Neural cell (in vitro differentiated cells): ENCODE results near the gene SIT1. TPM values are rescaled to one million over a fixed set of nuclear protein-coding genes. Genes with fewer than 3 reads are reported as not detected.

Experiments
- H2AFZ ChIP-seq: fragments of 200-600, 300-800 bp; sonication (generic), shearing (Covaris generic); 2 replicates; pipeline ENCODE4 v1.6.0; 2014; ENCODE audit warnings: low read depth, mild to moderate bottlenecking, antibody characterized with exemption, low read length, moderate library complexity
- H3F3A ChIP-seq: fragments of 200-600 bp; shearing (Covaris generic); 2 replicates; pipeline ENCODE4 v1.6.1; 2016; ENCODE audit warnings: mild to moderate bottlenecking, moderate library complexity, mixed read lengths, antibody characterized with exemption, low read length; ENCODE audit not compliant: insufficient read depth, poor library complexity, severe bottlenecking
- H3K27ac ChIP-seq: fragments of 200-600, 300-800 bp; sonication (generic), shearing (Covaris generic); 2 replicates; pipeline ENCODE4 v1.5.1; 2014; ENCODE audit warnings: mild to moderate bottlenecking, low read length, moderate library complexity
- H3K27me3 ChIP-seq: fragments of 300-800, 200-600 bp; sonication (generic), shearing (Covaris generic); 2 replicates; pipeline ENCODE4 v1.6.0; 2014; ENCODE audit warnings: mild to moderate bottlenecking, low read depth, low read length, moderate library complexity; ENCODE audit not compliant: insufficient read depth
- H3K36me3 ChIP-seq: fragments of 300-800, 200-600 bp; sonication (generic), shearing (Covaris generic); 2 replicates; pipeline ENCODE4 v1.5.1; 2014; ENCODE audit warnings: mild to moderate bottlenecking, antibody characterized with exemption, low read length, moderate library complexity; ENCODE audit not compliant: insufficient read depth
- H3K4me2 ChIP-seq: fragments of 300-800, 200-600 bp; sonication (generic), shearing (Covaris generic); 2 replicates; pipeline ENCODE4 v1.6.0; 2014; ENCODE audit warnings: mild to moderate bottlenecking, low read length
- H3K4me3 ChIP-seq: fragments of 300-800, 200-600 bp; sonication (generic), shearing (Covaris generic); 2 replicates; pipeline ENCODE4 v1.5.1; 2014; ENCODE audit warnings: mild to moderate bottlenecking, low read length, moderate library complexity
- H3K79me2 ChIP-seq: fragments of 200-600 bp; shearing (Covaris generic); replicated peaks from 2 replicates; pipeline ENCODE4 v1.6.0; 2014; ENCODE audit warnings: mild to moderate bottlenecking, low read length, moderate library complexity; ENCODE audit not compliant: insufficient read depth
- H3K9ac ChIP-seq: fragments of 300-800, 200-600 bp; sonication (generic), shearing (Covaris generic); 2 replicates; pipeline ENCODE4 v1.6.1; 2016; ENCODE audit warnings: mild to moderate bottlenecking, low read length, mixed read lengths
- H3K9me2 ChIP-seq: fragments of 200-600 bp; shearing (Covaris generic); 2 replicates; pipeline ENCODE4 v1.6.1; 2016; ENCODE audit warnings: mild to moderate bottlenecking, low read length, mixed read lengths; ENCODE audit not compliant: insufficient read depth
- H3K9me3 ChIP-seq: fragments of 200-600, 300-800 bp; sonication (generic), shearing (Covaris generic); 2 replicates; pipeline ENCODE4 v1.6.1; 2016; ENCODE audit warnings: mild to moderate bottlenecking, mixed run types, low read length, moderate library complexity, mixed read lengths
- H4K20me1 ChIP-seq: fragments of 200-600 bp; shearing (Covaris generic); 2 replicates; pipeline ENCODE4 v1.6.1; 2016; ENCODE audit warnings: mild to moderate bottlenecking, mixed run types; ENCODE audit not compliant: insufficient read depth
- CTCF ChIP-seq: fragments of 450-650 bp; IDR thresholded peaks from 2 replicates; pipeline ENCODE4 v1.5.1; 2014; ENCODE audit warnings: antibody characterized with exemption, mild to moderate bottlenecking, moderate library complexity; ENCODE audit not compliant: poor library complexity, severe bottlenecking
- EP300 ChIP-seq: fragments of 450-650 bp; conservative IDR thresholded peaks from 2 replicates; pipeline ENCODE4 v1.6.1; 2014; ENCODE audit warnings: antibody characterized with exemption, mild to moderate bottlenecking, moderate library complexity; ENCODE audit not compliant: poor library complexity, severe bottlenecking
- EZH2 ChIP-seq: fragments of 200-600, 300-800 bp; shearing (Covaris generic), sonication (generic); IDR thresholded peaks from 2 replicates; pipeline ENCODE4 v1.6.1; 2014; ENCODE audit warnings: antibody characterized with exemption, low read length, borderline replicate concordance, mild to moderate bottlenecking; ENCODE audit not compliant: insufficient read depth, poor library complexity, severe bottlenecking
- MXI1 ChIP-seq: fragments of 450-650 bp; conservative IDR thresholded peaks from 2 replicates; pipeline ENCODE4 v1.6.1; 2014; ENCODE audit warnings: antibody characterized with exemption, mild to moderate bottlenecking; ENCODE audit not compliant: poor library complexity, severe bottlenecking
- POLR2AphosphoS5 ChIP-seq: IDR thresholded peaks from 2 replicates; pipeline ENCODE4 v1.6.1; 2012
- RAD21 ChIP-seq: fragments of 450-650 bp; conservative IDR thresholded peaks from 2 replicates; pipeline ENCODE4 v1.6.1; 2014; ENCODE audit warnings: antibody characterized with exemption, mild to moderate bottlenecking, moderate library complexity
- SMC3 ChIP-seq: fragments of 450-650 bp; conservative IDR thresholded peaks from 2 replicates; pipeline ENCODE4 v1.6.1; 2014; ENCODE audit warnings: antibody characterized with exemption, mild to moderate bottlenecking, moderate library complexity; ENCODE audit not compliant: poor library complexity
- TAF1 ChIP-seq: IDR thresholded peaks from 2 replicates; pipeline ENCODE4 v1.6.1; 2012; ENCODE audit warnings: low read depth
- polyA plus RNA-seq: library from polyadenylated mRNA; depleted of rRNA; stranded (reverse); fragments of >200 nt; gene quantifications from 2 replicates; pipeline ENCODE4 v1.2.3, GENCODE V29; 2014
- TF ChIP-seq, protein P1 (sequence below): IDR thresholded peaks from 2 replicates; pipeline ENCODE4 v1.6.1; 2012; ENCODE audit warnings: borderline replicate concordance

The SIT1 gene
- polyA plus RNA-seq, 1 donor from 2014 or later: not detected

DNA sequence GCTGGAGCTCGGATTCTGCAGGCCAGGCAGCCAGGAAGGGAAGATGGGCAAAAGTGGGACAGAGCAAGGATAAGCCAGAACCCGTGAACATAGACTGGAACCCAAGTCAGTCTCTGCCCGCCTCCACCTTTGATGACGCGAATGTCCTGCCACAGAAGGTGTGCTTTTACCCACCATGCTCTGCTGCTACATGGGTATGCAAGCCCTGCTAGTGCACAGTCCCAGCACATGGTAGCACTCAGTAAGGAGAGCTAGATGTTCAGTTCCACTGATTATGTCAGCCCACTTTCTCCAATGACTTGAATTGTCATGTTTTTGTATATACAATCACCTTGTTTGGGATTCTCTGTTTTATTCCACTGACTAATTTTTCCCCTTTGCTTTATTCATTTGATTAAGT lies 21.1 kb downstream of the SIT1 start:
- Histone ChIP-seq H3K79me2 (no peaks in the 10 kb centered on the region), H4K20me1 (no peaks in the 10 kb centered on the region), H3K9ac (no peak overlapping the region), H2AFZ (no peak overlapping the region), H3K9me2 (no peaks in the 10 kb centered on the region), H3K36me3 (no peaks in the 10 kb centered on the region), H3K27ac (no peak overlapping the region), H3K27me3 (no peaks in the 10 kb centered on the region), H3K9me3 (no peaks in the 10 kb centered on the region), H3K4me2 (no peak overlapping the region), H3K4me3 (no peak overlapping the region), H3F3A (no peaks in the 10 kb centered on the region)
- TF ChIP-seq MXI1 (no peak), SMC3 (no peak)

- TF ChIP-seq TAF1 (no peak), CTCF (no peak), EP300 (no peak), SMC3 (no peak), EZH2 (no peak), RAD21 (no peak), POLR2AphosphoS5 (no peak), MXI1 (no peak)
- TF ChIP-seq, protein P1, sequence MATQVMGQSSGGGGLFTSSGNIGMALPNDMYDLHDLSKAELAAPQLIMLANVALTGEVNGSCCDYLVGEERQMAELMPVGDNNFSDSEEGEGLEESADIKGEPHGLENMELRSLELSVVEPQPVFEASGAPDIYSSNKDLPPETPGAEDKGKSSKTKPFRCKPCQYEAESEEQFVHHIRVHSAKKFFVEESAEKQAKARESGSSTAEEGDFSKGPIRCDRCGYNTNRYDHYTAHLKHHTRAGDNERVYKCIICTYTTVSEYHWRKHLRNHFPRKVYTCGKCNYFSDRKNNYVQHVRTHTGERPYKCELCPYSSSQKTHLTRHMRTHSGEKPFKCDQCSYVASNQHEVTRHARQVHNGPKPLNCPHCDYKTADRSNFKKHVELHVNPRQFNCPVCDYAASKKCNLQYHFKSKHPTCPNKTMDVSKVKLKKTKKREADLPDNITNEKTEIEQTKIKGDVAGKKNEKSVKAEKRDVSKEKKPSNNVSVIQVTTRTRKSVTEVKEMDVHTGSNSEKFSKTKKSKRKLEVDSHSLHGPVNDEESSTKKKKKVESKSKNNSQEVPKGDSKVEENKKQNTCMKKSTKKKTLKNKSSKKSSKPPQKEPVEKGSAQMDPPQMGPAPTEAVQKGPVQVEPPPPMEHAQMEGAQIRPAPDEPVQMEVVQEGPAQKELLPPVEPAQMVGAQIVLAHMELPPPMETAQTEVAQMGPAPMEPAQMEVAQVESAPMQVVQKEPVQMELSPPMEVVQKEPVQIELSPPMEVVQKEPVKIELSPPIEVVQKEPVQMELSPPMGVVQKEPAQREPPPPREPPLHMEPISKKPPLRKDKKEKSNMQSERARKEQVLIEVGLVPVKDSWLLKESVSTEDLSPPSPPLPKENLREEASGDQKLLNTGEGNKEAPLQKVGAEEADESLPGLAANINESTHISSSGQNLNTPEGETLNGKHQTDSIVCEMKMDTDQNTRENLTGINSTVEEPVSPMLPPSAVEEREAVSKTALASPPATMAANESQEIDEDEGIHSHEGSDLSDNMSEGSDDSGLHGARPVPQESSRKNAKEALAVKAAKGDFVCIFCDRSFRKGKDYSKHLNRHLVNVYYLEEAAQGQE: no peak
- Histone ChIP-seq H4K20me1 (no peaks in the 10 kb centered on the region), H3K36me3 (no peaks in the 10 kb centered on the region), H3K4me3 (no peak overlapping the region), H3F3A (no peaks in the 10 kb centered on the region), H3K27ac (no peak overlapping the region), H3K9me2 (no peaks in the 10 kb centered on the region), H3K4me2 (no peak overlapping the region), H3K9me3 (no peaks in the 10 kb centered on the region), H2AFZ (no peak overlapping the region), H3K27me3 (no peaks in the 10 kb centered on the region), H3K9ac (no peak overlapping the region), H3K79me2 (no peaks in the 10 kb centered on the region)
Measured at GRCh38 chr9:35628389-35628991, 22.2 kb downstream of the SIT1 start.
